ENCODE data around the gene SOST.
"Not testable (repeated sequence)": the region's sequence is repeated elsewhere in the genome, so short reads cannot be mapped to it uniquely, and the experiment has no call there.

The SOST gene

DNA sequence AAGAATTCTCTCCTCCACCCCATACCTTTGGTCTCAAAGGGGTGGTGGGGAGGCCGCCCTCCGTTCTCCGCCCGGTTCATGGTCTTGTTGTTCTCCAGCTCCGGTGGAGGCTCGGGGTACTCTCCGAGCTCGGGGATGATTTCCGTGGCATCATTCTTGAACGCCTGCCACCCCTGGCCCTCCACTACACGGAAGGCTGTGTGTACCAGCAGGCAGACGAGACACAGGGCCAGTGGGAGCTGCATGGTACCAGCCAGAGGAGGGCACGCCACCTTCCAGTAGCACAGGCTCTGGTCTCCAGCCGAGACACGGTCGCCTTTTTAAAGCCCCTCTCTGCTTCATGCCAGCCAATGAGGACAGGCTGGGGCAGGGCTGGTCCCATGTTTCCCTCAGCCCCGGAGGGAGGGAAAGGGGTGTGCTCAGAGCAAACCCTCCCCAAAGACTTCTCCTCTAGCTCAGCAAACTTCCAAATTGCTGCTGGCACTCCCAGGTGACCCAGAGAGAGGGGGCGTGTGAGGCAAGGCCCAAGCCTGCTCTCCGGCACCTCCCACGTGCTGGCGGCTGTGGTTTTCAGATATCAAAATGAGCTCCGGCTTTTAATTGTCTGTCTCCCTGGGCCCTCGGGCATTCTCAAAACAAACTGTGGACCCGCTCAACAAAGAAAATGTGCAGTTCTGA lies at the start of gene SOST:
Gene SOST, minus strand, starts transcription at position 295 of the 678 bp plus-strand sequence. Its CDS starts 50 bp downstream, at position 245.
- DNase-seq (ENCODE audit: low spot score) = no peak

DNA sequence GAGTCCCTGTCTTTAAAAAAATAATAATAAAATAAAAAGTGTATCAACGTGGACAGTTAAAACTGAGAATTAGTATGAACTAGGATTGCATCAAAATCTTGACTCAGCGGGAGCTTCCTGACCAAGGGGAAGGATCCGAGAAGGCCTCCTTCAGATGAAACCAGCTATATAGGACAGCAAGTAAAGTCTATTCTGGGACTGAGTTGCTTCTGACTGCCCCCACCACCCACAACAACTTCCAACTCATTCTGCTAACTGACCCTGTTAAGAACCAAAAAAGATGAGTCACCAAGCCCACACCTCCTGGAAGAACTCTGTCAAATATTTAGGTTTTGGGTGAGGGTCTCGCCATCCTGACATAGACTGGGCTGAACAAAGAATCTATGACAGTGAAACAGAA lies 49.5 kb upstream of the SOST start:
- DNase-seq (ENCODE audit: low spot score) = no peak

DNA sequence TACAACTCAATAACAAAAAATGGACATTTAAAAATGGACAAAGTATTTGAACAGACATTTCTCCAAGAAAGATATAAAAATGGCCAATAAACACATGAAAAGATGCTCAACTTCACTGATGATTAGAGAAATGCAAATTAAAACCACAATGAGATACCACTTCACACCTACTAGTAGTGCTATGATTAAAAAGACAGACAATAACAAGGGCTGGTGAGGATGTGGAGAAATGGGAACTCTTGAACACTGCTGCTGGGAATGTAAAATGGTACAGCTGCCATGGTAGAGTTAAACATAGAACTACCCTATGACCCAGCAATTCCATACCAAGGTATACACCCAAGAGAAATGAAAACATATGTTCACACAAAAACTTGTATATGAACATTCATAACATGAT lies 46.5 kb upstream of the SOST start:
- DNase-seq (ENCODE audit: low spot score) = no peak

DNA sequence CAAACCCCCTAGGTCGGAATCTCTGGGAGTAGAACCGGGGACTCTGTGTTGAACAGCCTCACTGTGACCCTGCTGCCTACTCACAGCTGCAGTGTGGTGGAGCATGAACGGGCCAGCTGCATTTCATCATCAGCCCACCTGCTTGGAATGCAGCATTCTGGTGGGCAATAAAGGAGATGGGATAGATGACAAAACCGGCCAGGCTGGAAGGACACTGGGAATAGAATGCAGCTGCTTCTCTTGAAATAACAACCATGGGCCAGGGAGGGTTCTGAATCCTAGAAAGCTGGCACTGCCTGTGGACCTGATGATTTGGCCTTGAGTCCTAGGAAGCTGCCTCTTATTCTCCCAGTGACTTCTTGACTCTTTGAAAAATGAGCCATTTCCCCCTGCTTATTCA lies 45.2 kb upstream of the SOST start:
- DNase-seq (ENCODE audit: low spot score) = no peak

DNA sequence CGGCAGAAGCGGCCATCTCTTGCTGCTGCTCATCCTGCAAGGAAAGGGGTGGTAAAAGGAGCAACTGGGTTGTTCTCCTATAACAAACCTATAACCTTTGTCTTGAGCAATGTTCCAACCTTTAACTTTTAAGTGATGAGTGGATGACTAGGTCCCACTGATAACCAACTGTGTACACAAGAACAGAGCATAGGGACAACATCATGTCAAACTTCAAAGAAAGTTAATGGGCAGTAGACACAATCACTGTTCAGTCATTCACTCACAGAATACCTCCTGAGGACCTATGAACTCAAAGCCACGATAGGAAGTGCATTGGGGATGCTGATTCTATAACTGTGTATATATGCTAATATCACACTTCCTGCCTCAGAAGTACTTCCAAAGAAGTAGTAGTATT lies 43.3 kb upstream of the SOST start:
- DNase-seq (ENCODE audit: low spot score) = no peak

DNA sequence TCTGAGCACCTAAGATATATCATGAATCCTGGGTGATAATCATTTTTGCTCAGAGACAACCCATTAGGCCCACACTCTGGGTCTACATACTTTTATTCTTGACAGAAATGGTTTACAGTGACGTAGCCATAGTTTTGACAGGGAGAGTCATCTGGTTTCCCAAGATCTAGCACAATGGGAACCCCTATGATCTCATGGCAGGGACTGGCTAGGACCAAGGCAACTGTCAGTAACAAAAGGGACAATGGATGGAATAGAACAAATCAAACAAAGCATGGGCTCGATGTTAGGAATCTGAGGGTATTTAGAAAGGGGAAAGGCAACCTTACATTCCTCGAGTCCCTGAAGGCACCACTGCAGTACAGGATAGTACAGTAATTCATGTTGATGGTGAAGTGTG lies 42.1 kb upstream of the SOST start:
- no peak for DNase-seq (ENCODE audit: low spot score)

DNA sequence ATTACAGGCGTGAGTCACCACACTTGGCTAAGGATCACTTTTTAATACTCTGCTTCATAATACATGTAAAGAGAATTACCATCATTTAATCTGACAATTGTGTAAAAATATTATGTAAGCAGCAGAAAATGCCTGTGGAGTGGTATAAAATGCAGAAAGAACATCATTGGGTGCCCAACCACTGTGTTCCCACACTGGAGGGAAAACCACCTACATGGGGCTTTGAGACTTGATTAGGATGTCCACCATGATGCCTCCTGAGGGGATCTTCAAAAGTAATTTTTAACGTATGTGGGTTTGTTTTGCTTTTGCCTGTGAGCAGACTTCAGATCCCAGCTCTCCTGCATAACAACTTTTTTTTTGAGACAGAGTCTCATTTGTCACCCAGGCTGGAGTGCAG lies 40.5 kb upstream of the SOST start:
- no peak for DNase-seq (ENCODE audit: low spot score)

DNA sequence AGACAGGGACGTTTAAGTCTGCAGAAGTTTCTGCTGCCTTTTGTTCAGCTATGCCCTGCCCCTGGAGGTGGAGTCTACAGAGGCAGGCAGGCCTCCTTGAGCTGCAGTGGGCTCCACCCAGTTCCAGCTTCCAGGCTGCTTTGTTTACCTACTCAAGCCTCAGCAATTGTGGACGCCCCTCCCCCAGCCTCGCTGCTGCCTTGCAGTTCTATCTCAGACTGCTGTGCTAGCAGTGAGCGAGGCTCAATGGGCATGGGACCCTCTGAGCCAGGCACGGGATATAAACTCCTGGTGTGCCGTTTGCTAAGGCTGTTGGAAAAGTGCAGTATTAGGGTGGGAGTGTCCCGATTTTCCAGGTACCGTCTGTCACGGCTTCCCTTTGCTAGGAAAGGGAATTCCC lies 39.4 kb upstream of the SOST start:
- not testable (repeated sequence) for DNase-seq (ENCODE audit: low spot score)

DNA sequence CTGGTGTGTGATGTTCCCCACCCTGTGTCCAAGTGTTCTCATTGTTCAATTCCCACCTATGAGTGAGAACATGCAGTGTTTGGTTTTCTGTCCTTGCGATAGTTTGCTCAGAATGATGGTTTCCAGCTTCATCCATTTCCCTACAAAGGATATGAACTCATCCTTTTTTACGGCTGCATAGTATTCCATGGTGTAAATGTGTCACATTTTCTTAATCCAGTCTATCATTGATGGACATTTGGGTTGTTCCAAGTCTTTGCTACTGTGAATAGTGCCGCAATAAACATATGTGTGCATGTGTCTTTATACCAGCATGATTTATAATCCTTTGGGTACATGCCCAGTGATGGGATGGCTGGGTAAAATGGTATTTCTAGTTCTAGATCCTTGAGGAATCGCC lies 34.1 kb upstream of the SOST start:
- DNase-seq (ENCODE audit: low spot score) = not testable (repeated sequence)

DNA sequence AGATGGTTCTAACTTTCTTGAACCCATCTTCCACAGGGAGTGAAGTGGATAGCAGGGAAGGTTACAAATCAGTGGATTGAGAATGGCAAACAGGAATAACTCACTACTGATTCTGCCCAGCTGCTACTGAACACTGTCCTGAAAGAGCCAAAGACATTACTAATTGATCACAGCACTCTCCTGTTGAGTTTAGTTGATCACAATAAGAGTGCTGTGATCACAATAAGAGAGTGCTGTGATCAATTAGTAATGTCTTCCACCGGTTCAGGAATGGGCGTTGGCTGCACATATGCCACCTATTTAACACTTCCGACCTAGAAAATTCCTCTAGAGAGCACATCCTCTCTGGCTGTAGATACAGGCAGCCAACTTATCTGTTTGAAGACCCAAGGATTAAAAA lies 33.0 kb upstream of the SOST start:
- DNase-seq (ENCODE audit: low spot score) = no peak

DNA sequence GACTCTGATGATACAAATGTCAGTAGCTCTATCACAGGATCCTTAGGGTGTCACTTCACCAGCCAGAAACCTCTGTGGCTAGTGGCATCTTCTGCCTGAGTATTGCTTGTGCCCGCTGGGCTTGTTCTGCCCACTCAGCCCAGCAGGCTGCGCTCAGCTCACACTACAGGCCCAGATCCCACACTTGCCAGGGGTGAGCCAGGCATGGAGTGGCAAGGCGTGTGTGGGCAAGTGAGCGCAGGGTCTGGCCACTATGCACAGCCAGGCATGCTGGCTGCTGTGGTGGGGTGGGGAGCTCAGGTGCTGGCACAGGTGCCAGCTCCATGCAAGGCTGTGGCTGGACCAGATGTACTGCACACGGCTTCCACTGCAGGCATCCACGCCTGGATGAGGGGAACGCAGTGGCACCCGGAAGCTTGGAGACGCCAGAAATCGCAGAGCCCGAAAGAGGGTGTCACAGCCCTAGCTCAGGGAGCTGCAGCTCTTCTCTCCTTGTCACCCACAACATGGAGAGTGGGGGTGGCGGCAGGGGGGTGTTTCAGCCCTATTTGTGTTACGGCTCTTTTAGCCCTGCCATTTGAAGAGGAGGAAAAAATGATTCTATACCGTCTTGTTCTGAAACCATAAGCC lies 31.8 kb upstream of the SOST start:
- no peak for DNase-seq (ENCODE audit: low spot score)

DNA sequence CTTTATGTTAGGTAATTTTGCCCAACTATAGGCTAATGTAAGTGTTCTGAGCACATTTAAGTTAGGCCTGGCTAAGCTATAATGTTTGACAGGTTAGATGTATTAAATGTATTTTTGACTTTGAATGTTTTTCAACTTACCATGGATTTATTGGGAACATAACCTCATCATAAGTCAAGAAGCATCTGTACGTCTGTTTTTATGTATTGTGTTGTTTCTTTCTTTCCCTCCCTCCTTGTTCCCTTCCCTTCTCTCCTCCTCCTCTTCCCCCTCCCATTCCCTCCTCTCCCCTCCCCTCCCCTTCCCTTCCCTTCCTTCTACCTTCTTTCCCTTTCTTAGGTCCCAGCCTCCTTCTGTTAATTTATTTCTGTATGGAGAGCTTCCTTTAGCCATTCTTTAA lies 30.9 kb upstream of the SOST start:
- no peak for DNase-seq (ENCODE audit: low spot score)

DNA sequence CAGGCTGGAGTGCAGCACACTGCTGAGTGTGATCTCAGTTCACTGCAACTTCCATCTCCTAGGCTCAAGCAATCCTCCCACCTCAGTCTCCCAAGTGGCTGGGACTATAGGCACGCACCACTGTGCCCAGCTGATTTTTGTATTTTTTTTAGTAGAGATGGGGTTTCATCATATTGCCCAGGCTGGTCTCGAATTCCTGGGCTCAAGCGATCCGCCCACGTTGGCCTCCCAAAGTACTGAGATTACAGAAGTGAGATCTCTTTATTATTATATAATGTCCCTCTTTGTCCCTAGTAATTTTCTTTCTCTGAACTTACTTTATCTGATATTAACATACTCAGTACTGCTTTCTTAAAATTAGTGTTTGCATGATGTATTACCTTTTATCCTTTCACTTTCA lies 29.9 kb upstream of the SOST start:
- DNase-seq (ENCODE audit: low spot score) = no peak

DNA sequence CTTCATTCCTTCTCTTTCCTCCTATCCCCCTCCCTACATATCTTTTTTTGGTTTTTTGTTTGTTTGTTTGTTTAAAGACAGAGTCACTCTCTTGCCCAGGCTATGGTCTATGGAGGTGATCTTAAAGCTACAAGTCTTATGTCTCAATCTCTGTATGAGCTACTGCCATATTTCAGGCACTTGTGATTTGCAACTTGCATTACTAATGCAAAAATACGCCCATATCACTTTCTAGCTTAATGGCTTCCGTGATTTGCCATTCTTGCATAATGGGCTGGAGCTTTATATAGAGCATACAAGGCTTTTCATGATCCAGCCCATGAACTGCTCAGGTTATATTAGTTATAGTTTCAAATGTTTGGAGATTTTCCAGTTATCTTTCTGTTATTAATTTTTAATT lies 29.1 kb upstream of the SOST start:
- DNase-seq (ENCODE audit: low spot score) = no peak

DNA sequence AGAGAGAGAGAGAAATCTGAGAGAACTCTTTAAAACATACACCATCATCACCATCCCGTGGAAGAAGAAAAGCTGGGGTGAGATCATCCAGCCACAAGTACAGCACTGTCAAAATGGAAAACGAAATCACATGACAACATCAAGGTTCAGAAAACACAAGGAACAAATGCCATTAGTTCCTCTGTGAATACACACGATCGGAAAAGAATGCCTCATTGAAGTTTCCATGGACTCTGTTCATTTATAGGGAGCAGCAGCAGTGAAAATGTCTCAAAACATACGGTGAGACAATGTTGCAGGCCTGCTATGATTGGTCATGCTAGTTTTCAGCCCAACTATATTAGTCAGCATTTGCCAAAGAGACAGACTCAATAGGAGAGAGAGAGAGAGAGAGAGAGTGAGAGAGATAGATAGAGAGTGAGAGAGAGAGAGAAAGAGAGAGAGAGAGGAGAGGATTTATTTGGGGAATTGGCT lies 26.1 kb upstream of the SOST start:
- no peak for DNase-seq (ENCODE audit: low spot score)

DNA sequence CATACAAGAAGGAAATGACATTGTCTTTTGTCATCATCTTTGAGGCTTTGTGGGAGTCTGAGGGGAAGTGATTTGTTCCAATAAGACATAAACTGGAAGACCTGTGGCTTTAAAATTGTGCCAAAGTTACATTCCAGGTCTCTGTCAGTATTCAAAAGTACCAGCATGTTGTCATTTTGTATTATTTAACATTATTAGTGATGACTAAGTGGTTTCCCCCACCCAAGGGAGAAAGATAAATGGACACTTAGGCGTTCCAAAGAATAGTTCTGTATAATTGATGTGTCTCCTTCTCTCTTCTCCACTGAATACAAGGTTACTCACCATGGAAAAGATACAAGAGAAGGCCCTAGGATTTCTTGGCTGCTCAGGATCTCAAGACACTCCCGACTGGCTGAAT lies 25.5 kb upstream of the SOST start:
- DNase-seq (ENCODE audit: low spot score) = no peak

DNA sequence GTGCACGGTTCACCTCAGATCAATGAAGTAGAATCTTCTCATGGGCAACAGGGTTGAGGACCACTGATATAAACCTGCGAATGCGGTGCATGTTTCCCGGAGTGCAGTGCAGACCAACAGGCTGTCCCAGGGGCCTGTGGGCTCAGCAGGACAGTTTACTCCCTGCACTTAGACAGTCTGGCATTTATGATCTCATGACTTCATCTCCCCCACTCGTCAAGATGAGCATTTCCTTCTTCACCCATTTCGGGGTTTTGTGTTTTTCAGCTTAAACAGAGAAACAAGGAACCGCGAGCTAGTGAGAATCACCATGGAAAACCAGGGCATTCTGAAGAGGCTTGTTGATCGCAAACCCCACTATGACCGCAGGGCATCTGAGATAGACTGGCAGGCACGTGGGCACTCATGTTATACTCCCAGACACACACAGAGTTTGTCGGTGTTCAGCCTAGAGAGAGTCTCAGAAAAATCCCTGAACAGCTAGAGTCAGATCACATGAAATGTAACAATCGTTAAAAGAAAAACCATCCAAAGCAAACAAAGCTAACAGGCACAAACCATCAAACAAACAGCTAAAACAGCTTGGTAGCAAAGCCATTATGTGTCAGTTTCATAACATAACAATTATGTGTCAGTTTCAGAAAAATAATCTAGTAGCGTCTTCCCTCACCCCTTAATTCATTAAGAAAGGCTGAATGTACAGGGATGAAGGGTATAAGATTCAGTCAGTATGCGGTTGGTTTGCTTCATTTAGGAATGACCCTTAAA lies 24.5 kb upstream of the SOST start:
- no peak for DNase-seq (ENCODE audit: low spot score)

DNA sequence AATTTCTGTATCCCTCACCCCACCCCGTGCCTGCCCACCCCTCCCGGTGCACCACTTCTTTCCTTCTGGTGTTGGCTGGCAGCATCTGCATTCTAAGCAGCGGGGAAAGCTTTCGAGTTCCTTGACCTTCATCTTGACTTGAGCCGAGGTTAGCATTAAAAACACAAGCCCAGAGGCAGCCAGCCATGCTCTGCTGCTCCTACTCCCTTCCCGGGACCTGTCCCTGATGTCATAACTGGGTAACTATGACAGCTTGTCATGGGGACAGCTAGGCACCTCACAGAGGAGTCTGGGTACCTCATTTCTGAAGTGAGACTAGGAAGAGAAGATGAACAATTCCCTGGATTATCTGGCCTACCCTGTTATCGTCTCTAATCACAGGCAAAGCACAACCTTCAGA lies 21.5 kb upstream of the SOST start, which contains the start of gene CFAP97D1:
Gene CFAP97D1, plus strand, starts transcription at position 301 of the 400 bp plus-strand sequence. Its CDS starts 28 bp downstream, at position 329.
- DNase-seq (ENCODE audit: low spot score) = no peak

DNA sequence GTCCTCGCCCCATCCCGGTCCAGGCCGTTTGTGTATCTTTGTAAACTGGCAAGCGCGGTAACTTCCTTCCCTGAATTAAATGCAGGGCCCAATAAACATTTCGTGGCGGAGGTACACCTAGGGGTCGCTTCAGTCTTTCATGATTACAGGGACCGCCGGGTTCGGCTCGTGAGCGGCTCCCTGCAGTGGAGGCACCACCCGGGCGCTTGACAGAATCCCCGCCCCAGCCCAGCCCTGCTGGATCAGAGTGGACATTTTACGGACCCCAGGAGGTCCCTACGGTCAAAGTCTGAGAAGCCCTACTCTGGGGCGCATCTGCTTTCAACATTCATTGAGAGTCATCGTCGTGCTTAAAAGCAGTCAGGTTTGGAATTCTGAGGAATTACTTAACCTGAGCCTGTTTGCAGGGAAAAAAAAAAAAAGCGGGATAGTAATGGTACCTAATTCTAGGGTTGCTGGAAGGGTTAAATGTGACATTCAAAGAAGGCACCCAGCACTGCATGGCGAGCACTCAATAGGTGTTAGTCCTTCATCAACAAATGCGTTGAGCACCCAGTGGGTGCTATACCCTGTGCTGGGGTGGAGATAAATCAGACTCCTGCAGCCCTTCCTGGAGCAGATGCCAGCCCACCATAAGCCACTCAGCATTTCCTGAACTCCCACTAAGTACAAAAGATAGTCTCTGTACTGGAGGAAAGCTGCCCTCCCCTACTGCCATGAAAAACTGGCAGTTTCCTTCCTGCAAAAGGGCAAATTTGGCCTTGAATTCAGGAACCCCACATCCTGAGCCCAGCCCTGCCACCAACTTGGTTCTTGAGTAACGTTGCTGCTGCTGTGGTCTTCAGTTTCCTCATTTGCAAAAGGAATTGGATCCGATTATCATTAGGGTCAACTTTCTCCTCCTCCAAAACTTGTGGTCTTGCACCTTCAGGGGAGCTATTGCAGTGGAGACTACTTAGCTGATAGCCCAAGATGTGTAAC lies 20.8 kb upstream of the SOST start:
- no peak for DNase-seq (ENCODE audit: low spot score)

DNA sequence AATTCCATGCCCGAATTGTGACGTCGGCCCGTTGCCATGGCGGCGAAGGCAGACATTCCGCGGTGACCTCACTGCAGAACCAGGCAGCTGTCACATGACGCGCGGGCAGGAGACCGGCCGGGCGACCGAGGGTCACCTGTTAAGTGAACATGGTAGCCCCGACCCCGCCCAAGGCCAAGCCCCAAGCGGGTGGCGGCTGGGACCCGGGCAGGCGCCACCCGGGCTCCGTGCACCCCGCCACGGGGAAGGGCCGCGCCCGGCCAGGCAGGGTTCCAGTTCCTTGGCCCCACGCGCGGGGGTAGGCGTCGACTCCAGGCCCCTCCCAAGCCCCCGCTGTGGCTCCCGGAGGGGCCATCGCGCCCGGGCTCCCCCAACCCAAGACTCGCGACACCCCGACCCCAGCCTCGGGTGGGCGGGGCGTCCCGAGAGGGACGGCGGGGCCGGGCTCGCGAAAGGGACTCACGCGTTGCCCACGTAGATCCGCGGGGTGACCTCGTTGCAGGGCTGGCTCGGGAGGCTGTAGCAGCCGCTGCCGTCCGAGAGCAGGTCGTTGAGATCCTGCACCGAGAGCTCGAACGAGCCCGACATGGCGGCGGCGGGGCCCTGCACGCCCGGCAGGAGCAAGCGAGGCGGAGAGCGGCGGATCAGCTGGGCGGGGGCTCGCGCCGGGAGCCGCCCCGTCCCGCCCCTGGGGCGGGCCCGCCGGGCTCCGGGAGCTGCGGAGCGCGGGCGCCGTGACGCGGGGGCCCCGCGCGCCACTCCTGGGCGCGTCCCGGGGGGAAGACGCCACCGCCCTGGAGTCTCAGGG lies 19.9 kb upstream of the SOST start, which contains the start of gene DUSP3:
Gene DUSP3, minus strand, starts transcription at position 641 of the 808 bp plus-strand sequence. Its CDS starts 53 bp downstream, at position 588.
- DNase-seq (ENCODE audit: low spot score) = peak; percentile 64

Data from CD4-positive, alpha-beta T cell treated with Interleukin-2 at 100 ng/mL for 4 hours (primary cell).